Adrenal gland (tissue), 5 donors: ENCODE data around the gene CRADD.

Experiments used
- POLR2A ChIP-seq, 2 donors: fragments of 450-650 bp; IDR thresholded peaks; one replicate each; pipeline ENCODE4 v1.6.1; 2017; ENCODE audit warnings: antibody characterized with exemption in 2 of 2, mild to moderate bottlenecking in 2 of 2, moderate library complexity in 1 of 2
- TF ChIP-seq, protein P1 (sequence below), 6 experiments: fragments of 450-650 bp in 4 of 6; fragments of 200-600 bp in 2 of 6; sonication (generic) in 1 of 6; IDR thresholded peaks; 1 replicate in 5 of 6; 2 replicates in 1 of 6; pipeline versions ENCODE4 v1.5.1 to v1.8.0; 2016 to 2021; ENCODE audit warnings: antibody characterized with exemption in 6 of 6, mild to moderate bottlenecking in 2 of 6, moderate library complexity in 1 of 6
- donor health status: DM: no; HTN: no; CAD: no.

DNA sequence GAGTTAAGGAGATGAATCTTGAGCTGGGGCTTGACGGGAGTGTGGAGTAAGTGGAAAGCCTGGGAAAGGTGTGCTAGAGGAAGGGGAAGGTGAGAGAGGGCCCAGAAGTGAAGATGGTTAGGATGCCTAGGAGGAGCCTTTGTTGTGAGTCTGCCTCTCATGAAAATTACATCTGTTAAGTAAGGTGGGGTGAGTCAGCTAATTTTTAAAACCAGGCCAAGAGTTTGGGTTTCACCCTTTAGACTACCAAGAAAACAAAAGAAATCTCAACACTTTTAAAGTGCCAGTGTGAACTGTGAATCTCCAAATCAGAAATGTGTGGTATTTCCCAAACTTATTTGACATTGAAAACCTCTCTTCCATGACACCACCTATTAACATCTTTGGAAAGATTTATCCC, 185.2 kb downstream of the CRADD start:
- TF ChIP-seq, protein P1, sequence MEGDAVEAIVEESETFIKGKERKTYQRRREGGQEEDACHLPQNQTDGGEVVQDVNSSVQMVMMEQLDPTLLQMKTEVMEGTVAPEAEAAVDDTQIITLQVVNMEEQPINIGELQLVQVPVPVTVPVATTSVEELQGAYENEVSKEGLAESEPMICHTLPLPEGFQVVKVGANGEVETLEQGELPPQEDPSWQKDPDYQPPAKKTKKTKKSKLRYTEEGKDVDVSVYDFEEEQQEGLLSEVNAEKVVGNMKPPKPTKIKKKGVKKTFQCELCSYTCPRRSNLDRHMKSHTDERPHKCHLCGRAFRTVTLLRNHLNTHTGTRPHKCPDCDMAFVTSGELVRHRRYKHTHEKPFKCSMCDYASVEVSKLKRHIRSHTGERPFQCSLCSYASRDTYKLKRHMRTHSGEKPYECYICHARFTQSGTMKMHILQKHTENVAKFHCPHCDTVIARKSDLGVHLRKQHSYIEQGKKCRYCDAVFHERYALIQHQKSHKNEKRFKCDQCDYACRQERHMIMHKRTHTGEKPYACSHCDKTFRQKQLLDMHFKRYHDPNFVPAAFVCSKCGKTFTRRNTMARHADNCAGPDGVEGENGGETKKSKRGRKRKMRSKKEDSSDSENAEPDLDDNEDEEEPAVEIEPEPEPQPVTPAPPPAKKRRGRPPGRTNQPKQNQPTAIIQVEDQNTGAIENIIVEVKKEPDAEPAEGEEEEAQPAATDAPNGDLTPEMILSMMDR (IDR thresholded peaks at IDR 0.05): no peak
- TF ChIP-seq POLR2A (IDR thresholded peaks at IDR 0.05): no peak
